Fibroblast of the aortic adventitia (primary cell): ENCODE measurements around the gene DTNBP1. TPM values are rescaled to one million over a fixed set of nuclear protein-coding genes. Genes with fewer than 3 reads are reported as not detected.

Experiments
- DNase-seq: peaks from one replicate; pipeline ENCODE4 v3.0.0-alpha.2; 2010; ENCODE audit warnings: low read depth
- H3K4me3 ChIP-seq: 2 replicates; pipeline ENCODE4 v1.5.1; 2011; ENCODE audit warnings: low read depth, mild to moderate bottlenecking, control low read depth, low read length, moderate library complexity
- CTCF ChIP-seq: IDR thresholded peaks from 2 replicates; pipeline ENCODE4 v1.5.1; 2011; ENCODE audit warnings: mild to moderate bottlenecking, low read length, control low read depth, inconsistent platforms; ENCODE audit not compliant: insufficient read depth
- total RNA-seq: library from RNA; depleted of rRNA; stranded (reverse); fragments of >200 nt; gene quantifications from 2 replicates; pipeline ENCODE4 v1.2.3, GENCODE V29; 2012; ENCODE audit warnings: low replicate concordance

The DTNBP1 gene
- total RNA-seq, 1 donor: 5.8 TPM

GRCh38 chr6:15515226-15515625 lies 147.6 kb downstream of the DTNBP1 start:
- no peak for DNase-seq
- no peak overlapping the region for H3K4me3 ChIP-seq
- no peak for TF ChIP-seq CTCF

- no peak overlapping the region for H3K4me3 ChIP-seq
- DNase-seq: no peak
- no peak for TF ChIP-seq CTCF
Measured at GRCh38 chr6:15513801-15514711, 148.8 kb downstream of the DTNBP1 start.

GRCh38 chr6:15513131-15513771 lies 149.6 kb downstream of the DTNBP1 start:
- DNase-seq: no peak
- TF ChIP-seq CTCF: no peak
- H3K4me3 ChIP-seq: no peak overlapping the region

- H3K4me3 ChIP-seq: no peak overlapping the region
- TF ChIP-seq CTCF: no peak
- no peak for DNase-seq
Measured at GRCh38 chr6:15512721-15513120, 150.1 kb downstream of the DTNBP1 start.

GRCh38 chr6:15512126-15512525 lies 150.7 kb downstream of the DTNBP1 start:
- TF ChIP-seq CTCF: no peak
- DNase-seq: no peak
- H3K4me3 ChIP-seq: no peak overlapping the region

GRCh38 chr6:15511248-15512125 lies 151.3 kb downstream of the DTNBP1 start:
- TF ChIP-seq CTCF: no peak
- no peak overlapping the region for H3K4me3 ChIP-seq
- no peak for DNase-seq
